CD14-positive monocyte (primary cell): ENCODE data around the gene GCK. TPM values are rescaled to one million over a fixed set of nuclear protein-coding genes. Genes with fewer than 3 reads are reported as not detected.

Source experiments
- DNase-seq, 3 donors: peaks; one replicate each; pipeline ENCODE4 v3.0.0-alpha.2; 2011 to 2022
- H2AFZ ChIP-seq: 2 replicates; pipeline ENCODE4 v1.6.0; 2012; ENCODE audit warnings: mild to moderate bottlenecking, low read depth, low read length, inconsistent platforms; ENCODE audit not compliant: insufficient read depth, poor library complexity, severe bottlenecking
- H3K27ac ChIP-seq, 2 donors: 1 replicate in 1 of 2; 2 replicates in 1 of 2; pipeline ENCODE4 v1.5.1; 2012 to 2013; ENCODE audit warnings: low read length in 2 of 2, control low read depth in 1 of 2, inconsistent platforms in 1 of 2, low read depth in 1 of 2, mild to moderate bottlenecking in 1 of 2
- H3K27me3 ChIP-seq, 2 donors: one replicate each; pipeline versions ENCODE4 v1.6.0 to v1.6.1; 2011 to 2013; ENCODE audit warnings: low read length in 2 of 2; ENCODE audit not compliant: control insufficient read depth in 2 of 2, insufficient read depth in 2 of 2
- H3K36me3 ChIP-seq, 2 donors: replicated peaks in 1 of 2; 1 replicate in 1 of 2; 2 replicates in 1 of 2; pipeline versions ENCODE4 v1.5.1 to v1.6.1; 2012 to 2013; ENCODE audit warnings: low read length in 2 of 2, control low read depth in 1 of 2, inconsistent platforms in 1 of 2, mild to moderate bottlenecking in 1 of 2; ENCODE audit not compliant: insufficient read depth in 2 of 2, control insufficient read depth in 1 of 2
- H3K4me1 ChIP-seq, 2 donors: 1 replicate in 1 of 2; 2 replicates in 1 of 2; pipeline versions ENCODE4 v1.5.1 to v1.6.1; 2012 to 2013; ENCODE audit warnings: low read length in 2 of 2, control low read depth in 1 of 2, inconsistent platforms in 1 of 2, mild to moderate bottlenecking in 1 of 2, moderate library complexity in 1 of 2; ENCODE audit not compliant: insufficient read depth in 2 of 2, control insufficient read depth in 1 of 2
- H3K4me2 ChIP-seq: replicated peaks from 2 replicates; pipeline ENCODE3; 2012; ENCODE audit warnings: low read length, moderate library complexity, mild to moderate bottlenecking; ENCODE audit not compliant: poor library complexity, severe bottlenecking; ENCODE audit errors: extremely low read depth
- H3K4me3 ChIP-seq, 3 experiments: fragments of 200-600 bp in 1 of 3; sonication (generic) in 1 of 3; replicated peaks in 1 of 3; 1 replicate in 2 of 3; 2 replicates in 1 of 3; pipeline ENCODE4 v1.5.1; 2011 to 2013; ENCODE audit warnings: low read length in 3 of 3, mild to moderate bottlenecking in 3 of 3, control low read depth in 2 of 3, low read depth in 2 of 3, inconsistent platforms in 1 of 3, moderate library complexity in 1 of 3
- H3K79me2 ChIP-seq: 2 replicates; pipeline ENCODE4 v1.6.0; 2012; ENCODE audit warnings: mild to moderate bottlenecking, control low read depth, inconsistent platforms, low read length, moderate library complexity; ENCODE audit not compliant: insufficient read depth
- H3K9ac ChIP-seq: 2 replicates; pipeline ENCODE4 v1.6.0; 2017; ENCODE audit warnings: low read length, mild to moderate bottlenecking; ENCODE audit not compliant: insufficient read depth, poor library complexity, severe bottlenecking
- H3K9me3 ChIP-seq, 2 donors: replicated peaks in 1 of 2; 1 replicate in 1 of 2; 2 replicates in 1 of 2; pipeline versions ENCODE4 v1.5.1 to v1.6.1; 2012 to 2013; ENCODE audit warnings: low read length in 2 of 2, control low read depth in 1 of 2; ENCODE audit not compliant: control insufficient read depth in 1 of 2, insufficient read depth in 1 of 2
- H4K20me1 ChIP-seq: 2 replicates; pipeline ENCODE4 v1.6.0; 2012; ENCODE audit warnings: mild to moderate bottlenecking, low read length, control low read depth, moderate library complexity; ENCODE audit not compliant: insufficient read depth
- H3K27ac Mint-ChIP-seq, 7 donors: one replicate each; pipeline ENCODE4 v1.8.0; 2020; ENCODE audit warnings: mild to moderate bottlenecking in 7 of 7, mixed read lengths in 7 of 7, moderate library complexity in 6 of 7, inconsistent platforms in 2 of 7
- H3K27me3 Mint-ChIP-seq, 3 donors: one replicate each; pipeline ENCODE4 v1.8.0; 2021 to 2022; ENCODE audit warnings: low read depth in 3 of 3, mild to moderate bottlenecking in 3 of 3, mixed read lengths in 3 of 3, moderate library complexity in 3 of 3, inconsistent platforms in 1 of 3
- H3K36me3 Mint-ChIP-seq, 2 donors: one replicate each; pipeline ENCODE4 v1.8.0; 2020; ENCODE audit warnings: mixed read lengths in 2 of 2, inconsistent platforms in 1 of 2, mild to moderate bottlenecking in 1 of 2
- H3K4me1 Mint-ChIP-seq: one replicate; pipeline ENCODE4 v1.8.0; 2020; ENCODE audit warnings: mild to moderate bottlenecking, mixed read lengths
- H3K4me3 Mint-ChIP-seq, 2 donors: one replicate each; pipeline ENCODE4 v1.8.0; 2020; ENCODE audit warnings: mild to moderate bottlenecking in 2 of 2, mixed read lengths in 2 of 2, moderate library complexity in 1 of 2
- H3K9me3 Mint-ChIP-seq, 7 donors: one replicate each; pipeline ENCODE4 v1.8.0; 2020 to 2022; ENCODE audit warnings: mixed read lengths in 7 of 7, mild to moderate bottlenecking in 6 of 7, moderate library complexity in 6 of 7, inconsistent platforms in 2 of 7
- CTCF ChIP-seq: fragments of 200-600 bp; IDR thresholded peaks from one replicate; pipeline ENCODE4 v1.8.0; 2022; ENCODE audit warnings: antibody characterized with exemption, mild to moderate bottlenecking
- WGBS: methylation state at CpG from one replicate; pipeline ENCODE4 v1.1.5; 2013; ENCODE audit warnings: missing lambda C conversion rate; ENCODE audit not compliant: insufficient coverage; 5-methylcytosine and 5-hydroxymethylcytosine counted together
- intact Hi-C, 2 donors: fragments of 100-400 bp; cut with micrococcal nuclease; formaldehyde crosslinking; loops; one replicate each; pipeline versions ENCODE4 v1.15.0 to v1.15.1; 2023
- polyA plus RNA-seq, 3 donors: library from polyadenylated mRNA; depleted of rRNA in 1 of 3; unstranded in 2 of 3; stranded (reverse) in 1 of 3; fragments of 300-500 nt in 2 of 3; fragments of >200 nt in 1 of 3; fragmentation: Illumina TruSeq in 2 of 3; gene quantifications; 1 replicate in 2 of 3; 2 replicates in 1 of 3; pipeline ENCODE4 v1.2.3, GENCODE V29; 2012 to 2021

The GCK gene
- polyA plus RNA-seq, 3 donors: not detected

- WGBS: 94% methylated on average over 7 of the region's 9 CpGs
- peaks cover 0 to 3% of the 10 kb centered on the region in 2 donors for H3K9me3 ChIP-seq
- Mint-ChIP-seq H3K9me3 (peaks cover 0 to 9% (median 0%) of the 10 kb centered on the region in 7 donors), H3K4me1 (peaks cover 14% of the 10 kb centered on the region), H3K4me3 (no peak overlapping the region), H3K27me3 (peaks cover 19 to 36% (median 35%) of the 10 kb centered on the region in 3 donors), H3K27ac (no peak overlapping the region), H3K36me3 (no peaks in the 10 kb centered on the region)
- intact Hi-C loops: no loop called here
- no peaks in the 10 kb centered on the region for H3K79me2 ChIP-seq
- no peak for TF ChIP-seq CTCF
- DNase-seq: no peak
- peaks cover 0 to 33% of the 10 kb centered on the region in 2 donors for H3K27me3 ChIP-seq
- no peak overlapping the region for H3K4me2 ChIP-seq
- H3K36me3 ChIP-seq: no peaks in the 10 kb centered on the region
- H3K27ac ChIP-seq: no peak overlapping the region
- no peak overlapping the region for H2AFZ ChIP-seq
- no peak overlapping the region for H3K9ac ChIP-seq
- H3K4me3 ChIP-seq: no peak overlapping the region
- peaks cover 11 to 14% of the 10 kb centered on the region in 2 donors for H3K4me1 ChIP-seq
- H4K20me1 ChIP-seq: no peaks in the 10 kb centered on the region
Measured at GRCh38 chr7:44148961-44149536, 40.2 kb downstream of the GCK start.

- intact Hi-C loops: no loop called here
- no peak for TF ChIP-seq CTCF
- H3K4me3 ChIP-seq: no peak overlapping the region
- no peak overlapping the region for H3K27ac ChIP-seq
- peaks cover 0 to 37% of the 10 kb centered on the region in 2 donors for H3K27me3 ChIP-seq
- Mint-ChIP-seq H3K4me1 (peaks cover 14% of the 10 kb centered on the region), H3K9me3 (peaks cover 0 to 9% (median 0%) of the 10 kb centered on the region in 7 donors), H3K27me3 (peaks cover 23 to 40% (median 37%) of the 10 kb centered on the region in 3 donors), H3K27ac (no peak overlapping the region), H3K36me3 (no peaks in the 10 kb centered on the region), H3K4me3 (no peak overlapping the region)
- H3K79me2 ChIP-seq: no peaks in the 10 kb centered on the region
- DNase-seq: no peak
- no peak overlapping the region for H3K9ac ChIP-seq
- H4K20me1 ChIP-seq: no peaks in the 10 kb centered on the region
- no peaks in the 10 kb centered on the region for H3K36me3 ChIP-seq
- no peak overlapping the region for H3K4me2 ChIP-seq
- H2AFZ ChIP-seq: no peak overlapping the region
- peaks cover 11 to 14% of the 10 kb centered on the region in 2 donors for H3K4me1 ChIP-seq
- whole genome bisulfite sequencing: 100% methylated on average over 1 of the region's 2 CpGs
- H3K9me3 ChIP-seq: peaks cover 0 to 3% of the 10 kb centered on the region in 2 donors
Measured at GRCh38 chr7:44148166-44148565, 41.1 kb downstream of the GCK start.
